Neuron (in vitro differentiated cells): ENCODE results near the gene SAXO2.
A peak's percentile ranks its signal among the peaks of the same experiment; 100 is the strongest.
"Not testable (repeated sequence)": the region's sequence is repeated elsewhere in the genome, so short reads cannot be mapped to it uniquely, and the experiment has no call there.

Experiments
- H2AFZ ChIP-seq: one replicate; pipeline ENCODE4 v1.6.1; 2013; ENCODE audit warnings: low read depth, mild to moderate bottlenecking, inconsistent platforms, low read length, moderate library complexity
- H3K27me3 ChIP-seq: one replicate; pipeline ENCODE4 v1.6.1; 2013; ENCODE audit warnings: low read length; ENCODE audit not compliant: insufficient read depth
- H3K36me3 ChIP-seq: one replicate; pipeline ENCODE4 v1.6.1; 2013; ENCODE audit warnings: low read length; ENCODE audit not compliant: insufficient read depth
- H3K4me1 ChIP-seq: one replicate; pipeline ENCODE4 v1.6.1; 2013; ENCODE audit warnings: low read length; ENCODE audit not compliant: insufficient read depth
- H3K4me3 ChIP-seq: 2 replicates; pipeline ENCODE4 v1.5.1; 2013; ENCODE audit warnings: mild to moderate bottlenecking, low read length, moderate library complexity
- H3K9me3 ChIP-seq: one replicate; pipeline ENCODE4 v1.6.1; 2013; ENCODE audit warnings: low read length

The SAXO2 gene

GRCh38 chr15:82261566-82262421 is 824 bp upstream of the SAXO2 start:
- Histone ChIP-seq H3K4me3 (peak overlapping the region; percentile 78), H3K36me3 (peaks cover 21% of the 10 kb centered on the region), H2AFZ (peak overlapping the region; percentile 95), H3K4me1 (peaks cover 18% of the 10 kb centered on the region)
- H3K9me3 ChIP-seq, H3K27me3 ChIP-seq: not testable (repeated sequence)

- Histone ChIP-seq H2AFZ (peak overlapping the region; percentile 95), H3K4me1 (peaks cover 18% of the 10 kb centered on the region), H3K4me3 (peak overlapping the region; percentile 78), H3K9me3 (no peaks in the 10 kb centered on the region), H3K36me3 (peaks cover 11% of the 10 kb centered on the region), H3K27me3 (no peaks in the 10 kb centered on the region)
These were observed 732 bp downstream of the SAXO2 start for GRCh38 chr15:82263350-82263749.

- H3K4me1 ChIP-seq, H3K9me3 ChIP-seq, H3K27me3 ChIP-seq, H3K36me3 ChIP-seq, H3K4me3 ChIP-seq, H2AFZ ChIP-seq: not testable (repeated sequence)
These were observed 4.5 kb downstream of the SAXO2 start for GRCh38 chr15:82267137-82267536.

- H2AFZ ChIP-seq, H3K36me3 ChIP-seq, H3K4me1 ChIP-seq, H3K4me3 ChIP-seq, H3K27me3 ChIP-seq, H3K9me3 ChIP-seq: not testable (repeated sequence)
These were observed 5.8 kb downstream of the SAXO2 start for GRCh38 chr15:82268454-82268853.

- no peaks in the 10 kb centered on the region for H3K4me1 ChIP-seq
- H3K9me3 ChIP-seq = no peaks in the 10 kb centered on the region
- no peaks in the 10 kb centered on the region for H3K27me3 ChIP-seq
- H2AFZ ChIP-seq = no peak overlapping the region
- no peak overlapping the region for H3K4me3 ChIP-seq
- no peaks in the 10 kb centered on the region for H3K36me3 ChIP-seq
These were observed 9.5 kb downstream of the SAXO2 start for GRCh38 chr15:82272154-82272553.

GRCh38 chr15:82275410-82275809 is 12.8 kb downstream of the SAXO2 start:
- H3K9me3 ChIP-seq = no peaks in the 10 kb centered on the region
- no peak overlapping the region for H2AFZ ChIP-seq
- no peaks in the 10 kb centered on the region for H3K4me1 ChIP-seq
- no peak overlapping the region for H3K4me3 ChIP-seq
- no peaks in the 10 kb centered on the region for H3K36me3 ChIP-seq
- no peaks in the 10 kb centered on the region for H3K27me3 ChIP-seq

GRCh38 chr15:82281276-82281675 is 18.7 kb downstream of the SAXO2 start:
- not testable (repeated sequence) for H3K4me1 ChIP-seq, H3K27me3 ChIP-seq, H3K4me3 ChIP-seq, H3K36me3 ChIP-seq, H2AFZ ChIP-seq, H3K9me3 ChIP-seq

- H3K4me3 ChIP-seq, H3K9me3 ChIP-seq, H3K36me3 ChIP-seq: not testable (repeated sequence)
These were observed 19.8 kb downstream of the SAXO2 start for GRCh38 chr15:82282386-82282785.

GRCh38 chr15:82284381-82284780 is 21.8 kb downstream of the SAXO2 start:
- H3K4me1 ChIP-seq, H3K9me3 ChIP-seq, H3K27me3 ChIP-seq, H2AFZ ChIP-seq, H3K36me3 ChIP-seq, H3K4me3 ChIP-seq: not testable (repeated sequence)

More at GRCh38 chr15:82282386-82282785, 19.8 kb downstream of the SAXO2 start:
- H3K4me1 ChIP-seq, H3K27me3 ChIP-seq, H2AFZ ChIP-seq: not testable (repeated sequence)

- not testable (repeated sequence) for H3K36me3 ChIP-seq, H3K27me3 ChIP-seq, H3K9me3 ChIP-seq, H3K4me3 ChIP-seq, H3K4me1 ChIP-seq, H2AFZ ChIP-seq
These were observed 23.9 kb downstream of the SAXO2 start for GRCh38 chr15:82286475-82286874.

- not testable (repeated sequence) for H3K9me3 ChIP-seq, H3K36me3 ChIP-seq, H3K27me3 ChIP-seq, H2AFZ ChIP-seq, H3K4me3 ChIP-seq, H3K4me1 ChIP-seq
These were observed 25.6 kb downstream of the SAXO2 start for GRCh38 chr15:82288202-82288601.

- H3K36me3 ChIP-seq = no peaks in the 10 kb centered on the region
- H2AFZ ChIP-seq = no peak overlapping the region
- no peaks in the 10 kb centered on the region for H3K4me1 ChIP-seq
- H3K4me3 ChIP-seq = no peak overlapping the region
- peaks cover 2% of the 10 kb centered on the region for H3K27me3 ChIP-seq
- H3K9me3 ChIP-seq = no peaks in the 10 kb centered on the region
These were observed 29.7 kb downstream of the SAXO2 start for GRCh38 chr15:82292271-82292670.

- Histone ChIP-seq H2AFZ (no peak overlapping the region), H3K4me1 (no peaks in the 10 kb centered on the region), H3K4me3 (no peak overlapping the region), H3K27me3 (peaks cover 2% of the 10 kb centered on the region), H3K36me3 (no peaks in the 10 kb centered on the region), H3K9me3 (no peaks in the 10 kb centered on the region)
These were observed 31.6 kb downstream of the SAXO2 start for GRCh38 chr15:82294061-82294690.

GRCh38 chr15:82297546-82297945 is 34.9 kb downstream of the SAXO2 start:
- peaks cover 13% of the 10 kb centered on the region for H3K27me3 ChIP-seq
- H3K4me1 ChIP-seq = no peaks in the 10 kb centered on the region
- no peaks in the 10 kb centered on the region for H3K9me3 ChIP-seq
- no peaks in the 10 kb centered on the region for H3K36me3 ChIP-seq
- H2AFZ ChIP-seq = no peak overlapping the region
- H3K4me3 ChIP-seq = no peak overlapping the region
